Tibial artery (tissue), 4 donors: Measurements from ENCODE around the gene PDZRN4.

ENCODE experiments used
- DNase-seq, 2 donors: peaks; one replicate each; pipeline ENCODE4 v3.0.0-alpha.2; 2019
- H3K27ac ChIP-seq, 2 donors: fragments of 200-600 bp; sonication (generic) in 1 of 2; 1 replicate in 1 of 2; 2 replicates in 1 of 2; pipeline ENCODE4 v1.5.1; 2018 to 2019; ENCODE audit warnings: mild to moderate bottlenecking in 1 of 2
- H3K27me3 ChIP-seq, 2 donors: fragments of 200-600 bp; sonication (generic) in 1 of 2; one replicate each; pipeline versions ENCODE4 v1.5.1 to v1.6.0; 2016 to 2019
- H3K36me3 ChIP-seq, 3 donors: fragments of 200-600 bp; sonication (generic) in 2 of 3; one replicate each; pipeline ENCODE4 v1.5.1; 2016 to 2019; ENCODE audit warnings: mild to moderate bottlenecking in 2 of 3
- H3K4me1 ChIP-seq, 4 donors: fragments of 200-600 bp; sonication (generic) in 2 of 4; 1 replicate in 3 of 4; 2 replicates in 1 of 4; pipeline ENCODE4 v1.5.1; 2016 to 2019
- H3K4me3 ChIP-seq, 2 donors: fragments of 200-600 bp; sonication (generic) in 1 of 2; 1 replicate in 1 of 2; 2 replicates in 1 of 2; pipeline ENCODE4 v1.5.1; 2018 to 2019; ENCODE audit warnings: mild to moderate bottlenecking in 2 of 2
- H3K9me3 ChIP-seq, 3 donors: fragments of 200-600 bp; sonication (generic) in 1 of 3; one replicate each; pipeline ENCODE4 v1.5.1; 2016 to 2019
- intact Hi-C: fragments of 100-400 bp; cut with DNase I; formaldehyde crosslinking; loops from one replicate; pipeline ENCODE4 v1.15.0; 2023; ENCODE audit warnings: low total_unique reads
- TF ChIP-seq, protein P1 (sequence below), 2 experiments: fragments of 200-600 bp in 1 of 2; fragments of 450-650 bp in 1 of 2; IDR thresholded peaks; one replicate each; pipeline ENCODE4 v1.5.1; 2017 to 2019; ENCODE audit warnings: antibody characterized with exemption in 2 of 2, mild to moderate bottlenecking in 1 of 2, moderate library complexity in 1 of 2

The PDZRN4 gene

DNA sequence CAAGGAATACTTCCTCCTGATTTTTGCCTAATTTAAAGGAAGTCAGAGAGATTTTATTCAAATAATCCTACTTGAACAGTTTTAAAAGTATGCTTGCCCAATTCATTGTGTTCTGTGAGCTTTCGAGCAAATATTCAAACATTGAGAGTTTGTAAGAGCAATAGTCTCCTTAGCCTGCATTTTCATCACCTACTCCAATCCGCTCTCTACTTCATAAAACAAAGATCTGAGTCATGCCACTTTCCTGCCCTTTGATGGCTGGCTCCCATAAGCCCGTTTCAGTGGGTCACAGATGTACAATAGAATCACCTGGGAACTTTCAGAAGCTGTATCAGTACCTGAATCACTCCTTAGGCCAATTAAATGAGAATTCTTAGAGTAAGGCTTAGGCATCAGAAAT lies 319.2 kb downstream of the PDZRN4 start:
- no peaks in the 10 kb centered on the region for H3K27me3 ChIP-seq
- H3K4me1 ChIP-seq = no peaks in the 10 kb centered on the region
- no peaks in the 10 kb centered on the region for H3K9me3 ChIP-seq
- H3K27ac ChIP-seq = no peak overlapping the region
- TF ChIP-seq, protein P1, sequence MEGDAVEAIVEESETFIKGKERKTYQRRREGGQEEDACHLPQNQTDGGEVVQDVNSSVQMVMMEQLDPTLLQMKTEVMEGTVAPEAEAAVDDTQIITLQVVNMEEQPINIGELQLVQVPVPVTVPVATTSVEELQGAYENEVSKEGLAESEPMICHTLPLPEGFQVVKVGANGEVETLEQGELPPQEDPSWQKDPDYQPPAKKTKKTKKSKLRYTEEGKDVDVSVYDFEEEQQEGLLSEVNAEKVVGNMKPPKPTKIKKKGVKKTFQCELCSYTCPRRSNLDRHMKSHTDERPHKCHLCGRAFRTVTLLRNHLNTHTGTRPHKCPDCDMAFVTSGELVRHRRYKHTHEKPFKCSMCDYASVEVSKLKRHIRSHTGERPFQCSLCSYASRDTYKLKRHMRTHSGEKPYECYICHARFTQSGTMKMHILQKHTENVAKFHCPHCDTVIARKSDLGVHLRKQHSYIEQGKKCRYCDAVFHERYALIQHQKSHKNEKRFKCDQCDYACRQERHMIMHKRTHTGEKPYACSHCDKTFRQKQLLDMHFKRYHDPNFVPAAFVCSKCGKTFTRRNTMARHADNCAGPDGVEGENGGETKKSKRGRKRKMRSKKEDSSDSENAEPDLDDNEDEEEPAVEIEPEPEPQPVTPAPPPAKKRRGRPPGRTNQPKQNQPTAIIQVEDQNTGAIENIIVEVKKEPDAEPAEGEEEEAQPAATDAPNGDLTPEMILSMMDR (IDR thresholded peaks at IDR 0.05) = no peak
- intact Hi-C loops = no loop called here
- no peak for DNase-seq
- peaks cover 0 to 18% (median 0%) of the 10 kb centered on the region in 3 donors for H3K36me3 ChIP-seq
- no peak overlapping the region for H3K4me3 ChIP-seq

DNA sequence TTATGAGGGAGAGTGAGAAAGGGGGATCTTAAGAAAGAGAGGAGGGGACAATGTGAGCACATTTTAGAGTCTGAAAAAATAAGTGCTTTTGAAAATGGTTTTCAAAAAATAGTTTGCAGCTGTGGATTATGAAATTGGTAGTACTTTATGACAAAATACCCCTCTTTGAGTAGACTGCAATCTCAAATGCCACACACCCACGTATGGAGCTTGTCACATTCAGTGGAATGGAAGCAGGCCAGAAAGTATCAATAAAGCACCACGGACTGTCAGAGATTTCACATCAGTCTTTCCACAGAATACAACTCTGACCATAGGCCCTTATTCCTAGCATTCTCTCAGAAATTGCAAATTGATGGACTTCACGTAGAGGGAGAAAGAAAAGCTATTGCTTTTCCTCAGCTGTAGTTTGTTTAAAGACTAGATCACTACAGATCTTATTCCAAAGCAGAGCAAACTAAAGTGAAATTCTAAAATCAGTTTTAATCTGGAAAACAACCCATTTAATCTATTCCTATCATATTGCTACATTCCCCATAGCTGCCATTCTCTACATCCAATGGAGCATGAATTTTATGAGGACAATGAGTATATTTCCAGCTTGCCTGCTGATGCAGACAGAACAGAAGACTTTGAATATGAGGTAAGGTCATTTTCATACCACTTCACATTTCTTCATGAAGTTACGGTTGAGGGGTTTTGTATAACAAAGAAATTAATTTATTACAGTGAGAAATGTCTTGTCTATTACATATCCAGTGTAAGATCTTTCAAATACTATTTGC lies 321.3 kb downstream of the PDZRN4 start:
- H3K9me3 ChIP-seq = no peaks in the 10 kb centered on the region
- H3K36me3 ChIP-seq = peaks cover 0 to 18% (median 0%) of the 10 kb centered on the region in 3 donors
- DNase-seq = no peak
- H3K4me3 ChIP-seq = no peak overlapping the region
- no peaks in the 10 kb centered on the region for H3K27me3 ChIP-seq
- no peak overlapping the region for H3K27ac ChIP-seq
- TF ChIP-seq, protein P1 (IDR thresholded peaks at IDR 0.05) = no peak
- intact Hi-C loops = no loop called here
- no peaks in the 10 kb centered on the region for H3K4me1 ChIP-seq

DNA sequence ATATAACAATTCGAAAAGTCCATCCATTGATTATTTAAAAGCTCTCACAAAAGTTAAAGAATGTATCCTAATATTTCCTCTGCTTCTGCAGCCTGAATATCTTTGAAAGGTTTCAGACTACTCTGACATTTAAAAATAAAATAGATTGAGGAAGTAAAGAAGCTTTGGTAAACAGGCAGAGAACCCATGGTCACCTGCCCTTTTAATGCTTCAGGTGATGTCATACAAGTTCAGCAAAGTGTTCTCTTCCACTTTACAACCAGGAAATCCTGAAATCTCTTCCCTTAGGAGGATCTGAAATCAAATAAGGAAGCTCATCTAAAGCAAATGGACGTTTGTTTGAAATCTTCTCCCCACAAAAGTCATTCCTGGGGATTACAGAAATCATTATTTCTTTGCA lies 322.4 kb downstream of the PDZRN4 start:
- intact Hi-C loops = no loop called here
- Histone ChIP-seq H3K27me3 (no peaks in the 10 kb centered on the region), H3K27ac (no peak overlapping the region), H3K4me3 (no peak overlapping the region), H3K4me1 (no peaks in the 10 kb centered on the region), H3K9me3 (no peaks in the 10 kb centered on the region), H3K36me3 (peaks cover 0 to 18% (median 0%) of the 10 kb centered on the region in 3 donors)
- DNase-seq = no peak
- TF ChIP-seq, protein P1 (IDR thresholded peaks at IDR 0.05) = no peak

DNA sequence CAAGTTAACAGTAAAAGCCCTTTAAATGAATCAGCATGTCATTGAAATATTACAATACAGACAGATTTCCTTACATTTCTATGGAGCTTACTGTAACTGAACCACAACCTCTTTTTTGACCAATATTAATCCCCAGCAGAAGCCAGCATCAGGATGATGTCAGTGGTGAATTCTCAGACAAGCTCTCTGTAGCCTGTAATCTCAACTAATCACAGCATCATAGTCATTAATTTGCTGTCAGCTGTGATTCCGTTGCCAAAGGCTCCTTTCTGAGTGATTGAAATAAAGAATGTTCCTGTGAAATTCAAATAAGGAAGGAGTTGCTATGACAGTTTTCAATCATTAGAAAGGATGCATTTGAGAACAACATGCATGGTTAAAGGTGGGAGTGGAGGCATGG lies 323.1 kb downstream of the PDZRN4 start:
- no peak for DNase-seq
- Histone ChIP-seq H3K4me3 (no peak overlapping the region), H3K27me3 (no peaks in the 10 kb centered on the region), H3K36me3 (peaks cover 0 to 18% (median 0%) of the 10 kb centered on the region in 3 donors), H3K9me3 (no peaks in the 10 kb centered on the region), H3K4me1 (no peaks in the 10 kb centered on the region), H3K27ac (no peak overlapping the region)
- intact Hi-C loops = no loop called here
- TF ChIP-seq, protein P1 (IDR thresholded peaks at IDR 0.05) = no peak

DNA sequence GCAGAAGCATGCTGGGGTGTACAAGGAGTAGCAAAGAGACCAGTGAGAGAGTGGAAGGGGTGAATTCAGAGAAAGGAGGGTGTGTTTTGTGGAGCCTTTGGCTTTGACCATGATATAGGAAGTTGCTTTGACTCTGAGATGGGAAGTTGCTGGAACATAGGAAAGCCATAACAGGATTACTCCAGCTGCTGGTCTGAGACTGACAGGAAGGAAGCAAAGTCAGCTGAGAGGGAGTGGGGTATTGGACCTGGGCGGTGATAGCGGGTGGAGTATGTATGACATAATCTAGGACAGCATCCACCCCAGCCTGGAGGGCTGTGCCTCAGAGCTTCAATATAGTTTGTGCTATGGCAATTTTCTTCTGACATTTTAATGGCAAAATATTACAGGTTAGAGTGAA lies 324.4 kb downstream of the PDZRN4 start:
- no peaks in the 10 kb centered on the region for H3K4me1 ChIP-seq
- intact Hi-C loops = no loop called here
- TF ChIP-seq, protein P1 (IDR thresholded peaks at IDR 0.05) = no peak
- no peak overlapping the region for H3K27ac ChIP-seq
- H3K4me3 ChIP-seq = no peak overlapping the region
- no peaks in the 10 kb centered on the region for H3K27me3 ChIP-seq
- H3K9me3 ChIP-seq = no peaks in the 10 kb centered on the region
- peaks cover 0 to 10% (median 0%) of the 10 kb centered on the region in 3 donors for H3K36me3 ChIP-seq
- DNase-seq = no peak
